Right lobe of liver (tissue), 6 donors: ENCODE measurements around the gene ZC3H12C. TPM values are rescaled to one million over a fixed set of nuclear protein-coding genes. Genes with fewer than 3 reads are reported as not detected.

Experiments used
- ATAC-seq, 4 donors: fragments of 200-7000 bp; cut with Tn5 transposase; one replicate each; pipeline ENCODE4 v1.9.1; 2020; ENCODE audit warnings: mild to moderate bottlenecking in 4 of 4, moderate library complexity in 4 of 4
- DNase-seq, 3 donors: peaks; one replicate each; pipeline ENCODE4 v3.0.0-alpha.2; 2020
- H3K27ac ChIP-seq, 3 donors: fragments of 200-600 bp; one replicate each; pipeline ENCODE4 v1.8.0; 2022
- H3K27me3 ChIP-seq, 2 donors: fragments of 200-600 bp; one replicate each; pipeline ENCODE4 v1.8.0; 2022
- H3K36me3 ChIP-seq, 4 donors: fragments of 200-600 bp; sonication (generic) in 1 of 4; one replicate each; pipeline versions ENCODE4 v1.5.1 to v1.8.0; 2017 to 2022; ENCODE audit warnings: control low read depth in 1 of 4
- H3K4me1 ChIP-seq, 4 donors: fragments of 200-600 bp; sonication (generic) in 1 of 4; one replicate each; pipeline versions ENCODE4 v1.5.1 to v1.8.0; 2017 to 2022; ENCODE audit warnings: control low read depth in 1 of 4
- H3K4me3 ChIP-seq, 3 donors: fragments of 200-600 bp; one replicate each; pipeline ENCODE4 v1.8.0; 2022
- H3K9me3 ChIP-seq, 4 donors: fragments of 200-600 bp; sonication (generic) in 1 of 4; one replicate each; pipeline versions ENCODE4 v1.5.1 to v1.8.0; 2017 to 2022; ENCODE audit warnings: control low read depth in 1 of 4
- POLR2A ChIP-seq: fragments of 450-650 bp; IDR thresholded peaks from one replicate; pipeline ENCODE4 v1.6.1; 2017; ENCODE audit warnings: antibody characterized with exemption, mild to moderate bottlenecking
- WGBS: methylation state at CpG from one replicate; pipeline ENCODE4 v1.1.6; 2018; ENCODE audit warnings: low coverage, low lambda C conversion rate; ENCODE audit not compliant: insufficient coverage; ENCODE audit errors: missing lambda C conversion rate; 5-methylcytosine and 5-hydroxymethylcytosine counted together
- intact Hi-C, 2 donors: fragments of 100-400 bp; cut with DNase I; formaldehyde crosslinking; loops; one replicate each; pipeline versions ENCODE4 v1.11.2 to v1.14.1; 2022
- total RNA-seq, 6 experiments: library from RNA; depleted of rRNA in 2 of 6; stranded (reverse); fragments of >200 nt in 2 of 6; fragmentation: NEBNext Ultra II Directional in 3 of 6; extraction: Animal tissue kit (Norgen Biotek cat#: 25700) in 3 of 6; gene quantifications; one replicate each; pipeline versions ENCODE4 v1.1.0 to v1.2.4, GENCODE V29; 2016 to 2023
- TF ChIP-seq, protein P1 (sequence below), 4 donors: fragments of 200-600 bp in 3 of 4; fragments of 450-650 bp in 1 of 4; IDR thresholded peaks; one replicate each; pipeline versions ENCODE4 v1.5.1 to v1.8.0; 2016 to 2022; ENCODE audit warnings: antibody characterized with exemption in 4 of 4, mild to moderate bottlenecking in 2 of 4
- donor health status: DM: no; HTN: yes; CAD: no.
- donor health status: DM: no; HTN: no; CAD: no.
- donor health status: DM: no; HTN: no; CAD: no.
- donor health status: DM: no; HTN: yes; CAD: no.
- donor health status: DM: no; HTN: yes; CAD: no.

Gene ZC3H12C
- total RNA-seq, 6 experiments from 2014 or later = 4.0 to 7.9 (median 4.8) TPM

DNA sequence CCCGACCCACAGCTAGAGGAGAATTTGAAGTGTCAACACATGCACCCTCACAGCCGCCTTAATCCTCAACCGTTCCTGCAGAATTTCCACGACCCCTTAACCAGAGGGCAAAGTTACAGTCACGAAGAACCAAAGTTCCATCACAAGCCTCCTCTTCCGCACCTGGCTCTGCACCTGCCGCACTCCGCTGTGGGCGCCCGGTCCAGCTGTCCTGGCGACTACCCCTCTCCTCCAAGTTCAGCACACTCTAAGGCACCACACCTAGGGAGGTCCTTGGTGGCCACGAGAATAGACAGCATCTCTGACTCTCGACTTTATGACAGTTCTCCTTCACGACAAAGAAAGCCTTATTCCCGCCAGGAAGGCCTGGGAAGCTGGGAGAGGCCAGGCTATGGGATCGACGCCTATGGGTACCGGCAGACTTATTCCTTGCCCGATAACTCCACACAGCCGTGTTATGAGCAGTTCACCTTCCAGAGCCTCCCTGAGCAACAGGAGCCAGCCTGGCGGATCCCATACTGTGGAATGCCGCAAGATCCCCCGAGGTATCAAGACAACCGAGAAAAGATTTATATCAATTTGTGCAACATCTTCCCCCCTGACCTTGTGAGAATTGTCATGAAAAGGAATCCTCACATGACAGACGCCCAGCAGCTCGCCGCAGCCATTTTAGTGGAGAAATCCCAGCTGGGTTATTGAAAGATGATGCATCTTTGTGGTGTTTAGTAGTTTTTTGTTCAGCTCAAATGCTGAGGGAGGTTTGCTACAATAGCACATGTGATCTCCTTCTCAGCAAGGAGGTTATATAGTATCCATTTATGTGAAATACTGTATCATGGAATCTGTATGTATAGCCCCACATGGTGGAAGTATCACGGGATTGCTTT is 72.1 kb downstream of the ZC3H12C start:
- no peaks in the 10 kb centered on the region for H3K27me3 ChIP-seq
- peak in 1 of 4 donors; percentile 27 for ATAC-seq
- no peaks in the 10 kb centered on the region for H3K4me1 ChIP-seq
- WGBS = 98% methylated on average over 21 of the region's 28 CpGs
- no peak overlapping the region for H3K27ac ChIP-seq
- no peak for DNase-seq
- no peaks in the 10 kb centered on the region for H3K9me3 ChIP-seq
- H3K4me3 ChIP-seq = no peak overlapping the region
- no peak for TF ChIP-seq POLR2A
- TF ChIP-seq, protein P1, sequence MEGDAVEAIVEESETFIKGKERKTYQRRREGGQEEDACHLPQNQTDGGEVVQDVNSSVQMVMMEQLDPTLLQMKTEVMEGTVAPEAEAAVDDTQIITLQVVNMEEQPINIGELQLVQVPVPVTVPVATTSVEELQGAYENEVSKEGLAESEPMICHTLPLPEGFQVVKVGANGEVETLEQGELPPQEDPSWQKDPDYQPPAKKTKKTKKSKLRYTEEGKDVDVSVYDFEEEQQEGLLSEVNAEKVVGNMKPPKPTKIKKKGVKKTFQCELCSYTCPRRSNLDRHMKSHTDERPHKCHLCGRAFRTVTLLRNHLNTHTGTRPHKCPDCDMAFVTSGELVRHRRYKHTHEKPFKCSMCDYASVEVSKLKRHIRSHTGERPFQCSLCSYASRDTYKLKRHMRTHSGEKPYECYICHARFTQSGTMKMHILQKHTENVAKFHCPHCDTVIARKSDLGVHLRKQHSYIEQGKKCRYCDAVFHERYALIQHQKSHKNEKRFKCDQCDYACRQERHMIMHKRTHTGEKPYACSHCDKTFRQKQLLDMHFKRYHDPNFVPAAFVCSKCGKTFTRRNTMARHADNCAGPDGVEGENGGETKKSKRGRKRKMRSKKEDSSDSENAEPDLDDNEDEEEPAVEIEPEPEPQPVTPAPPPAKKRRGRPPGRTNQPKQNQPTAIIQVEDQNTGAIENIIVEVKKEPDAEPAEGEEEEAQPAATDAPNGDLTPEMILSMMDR (IDR thresholded peaks at IDR 0.05) = no peak
- peaks cover 0 to 21% (median 1%) of the 10 kb centered on the region in 4 donors for H3K36me3 ChIP-seq
- intact Hi-C loops = no loop called here

DNA sequence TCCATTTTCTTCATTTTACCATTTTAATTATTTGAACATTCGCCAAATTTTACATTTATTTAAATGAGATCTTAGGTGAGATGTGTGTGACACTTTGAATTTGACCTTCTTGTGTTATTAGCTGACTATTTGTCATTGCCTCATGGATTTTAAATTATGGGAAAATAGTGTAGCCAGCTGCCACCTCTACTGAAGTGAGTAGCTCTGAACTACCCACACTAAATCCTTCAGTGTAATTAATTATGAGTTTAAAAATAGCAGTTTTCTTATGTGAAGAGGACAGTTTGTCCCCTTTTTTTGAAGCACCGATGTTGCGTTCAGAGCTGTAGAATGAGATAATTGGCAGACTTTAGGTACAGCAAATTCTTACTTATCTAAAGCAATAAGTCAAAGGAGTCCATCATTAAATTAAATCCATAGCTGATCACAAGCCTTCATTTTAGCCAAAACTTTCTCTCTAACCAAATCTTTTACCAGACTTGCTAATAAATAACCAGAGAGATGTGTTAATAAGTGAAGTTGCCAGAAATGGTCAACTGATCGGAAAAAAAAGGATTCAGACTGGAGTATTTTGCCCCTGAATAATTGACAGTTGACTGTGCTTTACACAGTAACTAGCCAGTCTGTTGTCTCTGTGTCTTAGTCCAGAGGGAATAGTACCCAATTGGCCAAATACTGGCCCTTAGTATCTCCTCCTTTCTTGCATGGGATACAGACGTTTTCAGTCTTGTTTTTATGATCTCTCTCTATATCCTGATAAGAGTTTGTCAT is 75.0 kb downstream of the ZC3H12C start:
- H3K9me3 ChIP-seq = no peaks in the 10 kb centered on the region
- intact Hi-C loops = no loop called here
- no peak overlapping the region for H3K27ac ChIP-seq
- ATAC-seq = peak in 3 of 4 donors; percentile 31 to 78 (median 50)
- H3K27me3 ChIP-seq = no peaks in the 10 kb centered on the region
- no peak overlapping the region for H3K4me3 ChIP-seq
- no peak for TF ChIP-seq POLR2A
- TF ChIP-seq, protein P1 (IDR thresholded peaks at IDR 0.05) = no peak
- WGBS = 57% methylated on average over 5 of the region's 5 CpGs
- H3K36me3 ChIP-seq = peaks cover 0 to 17% (median 0%) of the 10 kb centered on the region in 4 donors
- no peak for DNase-seq
- no peaks in the 10 kb centered on the region for H3K4me1 ChIP-seq

DNA sequence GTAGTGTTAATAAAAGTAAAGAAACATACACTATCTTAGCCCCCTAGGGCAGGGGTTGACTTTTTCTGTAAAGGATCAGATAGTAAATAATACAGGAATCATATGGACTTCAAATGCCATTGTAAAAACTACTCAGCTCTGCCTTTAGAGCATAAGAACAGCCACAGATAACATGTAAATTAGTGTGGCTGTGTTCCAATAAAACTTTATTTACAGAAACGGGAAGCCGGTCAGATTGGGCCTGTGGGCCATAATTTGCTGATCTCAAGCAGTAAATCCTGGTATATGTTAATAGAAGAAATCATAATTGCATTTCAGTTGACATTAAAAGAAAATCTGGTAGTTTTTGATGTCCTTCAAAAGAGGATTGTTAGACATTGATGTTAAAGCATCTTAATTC is 76.5 kb downstream of the ZC3H12C start:
- peaks cover 0 to 7% (median 2%) of the 10 kb centered on the region in 4 donors for H3K4me1 ChIP-seq
- H3K4me3 ChIP-seq = no peak overlapping the region
- H3K27me3 ChIP-seq = no peaks in the 10 kb centered on the region
- no peak overlapping the region for H3K27ac ChIP-seq
- TF ChIP-seq, protein P1 (IDR thresholded peaks at IDR 0.05) = no peak
- TF ChIP-seq POLR2A = no peak
- H3K36me3 ChIP-seq = peaks cover 0 to 9% (median 0%) of the 10 kb centered on the region in 4 donors
- WGBS = 70% methylated on average over 2 of the region's 2 CpGs
- no peaks in the 10 kb centered on the region for H3K9me3 ChIP-seq
- ATAC-seq (no peak), DNase-seq (no peak)
- intact Hi-C loops = no loop called here

DNA sequence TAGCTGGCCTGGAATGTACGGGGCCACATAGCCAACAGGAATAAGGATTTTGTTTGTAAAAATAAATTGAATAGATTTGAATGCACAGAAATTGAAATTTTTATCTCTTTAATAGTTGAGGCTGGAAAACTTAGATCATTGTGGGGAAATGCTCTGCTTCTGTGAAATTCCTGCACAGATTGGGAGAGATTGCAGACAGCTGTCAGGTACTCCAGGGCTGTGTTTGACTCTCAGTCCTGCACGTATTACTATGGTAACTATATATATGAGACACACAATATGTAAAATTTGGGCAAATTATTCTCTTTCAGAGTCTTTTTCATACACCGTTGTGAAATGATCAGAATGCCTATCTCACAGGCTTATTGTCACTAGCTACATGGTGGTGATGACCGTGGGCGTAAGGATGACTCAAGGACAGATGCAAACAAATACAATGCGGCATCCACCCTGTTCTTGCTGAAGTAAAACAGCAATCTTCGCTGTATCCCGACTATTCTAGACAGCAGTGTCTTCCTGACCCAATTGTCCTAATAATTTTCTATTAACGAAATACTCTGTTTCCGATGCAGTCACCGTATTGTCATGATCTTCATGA is 79.4 kb downstream of the ZC3H12C start:
- peaks cover 0 to 7% (median 2%) of the 10 kb centered on the region in 4 donors for H3K4me1 ChIP-seq
- no peaks in the 10 kb centered on the region for H3K27me3 ChIP-seq
- no peak for DNase-seq
- intact Hi-C loops = no loop called here
- H3K27ac ChIP-seq = no peak overlapping the region
- no peaks in the 10 kb centered on the region for H3K36me3 ChIP-seq
- no peaks in the 10 kb centered on the region for H3K9me3 ChIP-seq
- H3K4me3 ChIP-seq = no peak overlapping the region
- 84% methylated on average over 11 of the region's 11 CpGs for WGBS
- TF ChIP-seq, protein P1 (IDR thresholded peaks at IDR 0.05) = no peak
- TF ChIP-seq POLR2A = no peak
- no peak for ATAC-seq
